Iris pigment epithelial cell (primary cell): Measurements from ENCODE around the gene IQCB1.
A peak's percentile ranks its signal among the peaks of the same experiment; 100 is the strongest.
"Not testable (repeated sequence)": the region's sequence is repeated elsewhere in the genome, so short reads cannot be mapped to it uniquely, and the experiment has no call there.

Experiments used
- DNase-seq: peaks from one replicate; pipeline ENCODE4 v3.0.0-alpha.2; 2011; ENCODE audit warnings: low read depth

Gene IQCB1

DNA sequence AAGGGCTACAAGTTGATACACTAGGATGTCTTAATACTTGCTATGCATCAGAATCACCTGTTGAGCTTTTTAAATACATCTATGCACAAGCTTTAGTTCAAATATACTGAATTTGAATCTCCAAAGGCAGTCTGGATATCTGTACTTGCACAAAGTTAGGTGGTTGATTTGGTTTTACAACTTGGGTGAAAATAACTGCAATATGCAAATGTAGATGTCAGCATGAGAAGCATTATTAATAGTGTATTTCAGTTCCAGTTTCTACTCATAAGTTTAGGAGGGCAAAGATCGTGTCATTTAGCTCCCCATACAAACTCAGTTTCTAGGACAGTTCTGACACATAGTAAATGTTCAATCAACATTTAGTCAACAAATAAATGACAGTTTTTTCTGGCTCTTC is 25.6 kb downstream of the IQCB1 start:
- no peak for DNase-seq

DNA sequence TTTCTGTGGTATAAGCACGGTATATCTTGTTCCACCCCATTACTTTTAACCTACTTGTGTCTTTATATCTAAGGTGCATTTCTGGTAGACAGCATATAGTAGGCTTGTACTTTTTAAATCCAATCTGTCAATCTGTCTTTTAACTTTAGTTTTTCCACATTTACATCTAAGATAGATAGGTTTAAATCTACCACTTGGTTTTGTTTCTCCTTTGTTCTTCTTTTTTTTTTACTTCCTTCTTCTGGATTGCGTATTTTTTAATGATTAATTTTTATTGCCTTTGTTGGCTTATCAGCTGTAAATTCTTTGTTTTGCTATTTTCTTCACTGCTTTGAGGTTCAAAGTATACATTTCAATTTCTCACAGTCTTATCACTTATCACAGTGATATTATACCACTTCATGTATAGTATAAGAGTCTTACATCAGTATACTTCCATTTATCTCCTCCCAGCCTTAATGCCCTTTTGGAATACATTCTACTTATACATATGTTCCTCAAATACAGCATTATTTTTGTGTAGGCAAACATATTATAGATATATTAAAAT is 31.0 kb downstream of the IQCB1 start:
- DNase-seq, result no peak

DNA sequence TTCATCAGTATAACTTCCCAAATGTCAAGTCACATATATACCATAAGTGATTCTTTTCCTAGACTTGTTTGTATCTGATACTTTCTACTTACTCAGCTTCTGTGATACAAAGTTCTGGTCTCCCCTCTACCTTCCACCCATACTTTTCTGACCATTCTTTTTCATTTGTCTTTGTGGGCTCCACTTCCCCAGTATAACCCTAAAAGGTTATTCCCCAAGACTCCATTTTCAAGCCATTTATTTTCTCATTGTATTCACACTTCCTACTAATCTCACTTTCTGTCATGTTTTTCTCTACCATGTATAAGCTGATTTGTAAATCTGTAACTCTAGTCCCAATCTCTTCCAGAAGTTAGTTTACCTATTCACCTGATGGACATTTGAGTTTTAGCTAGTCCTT is 34.0 kb downstream of the IQCB1 start:
- DNase-seq, result no peak

DNA sequence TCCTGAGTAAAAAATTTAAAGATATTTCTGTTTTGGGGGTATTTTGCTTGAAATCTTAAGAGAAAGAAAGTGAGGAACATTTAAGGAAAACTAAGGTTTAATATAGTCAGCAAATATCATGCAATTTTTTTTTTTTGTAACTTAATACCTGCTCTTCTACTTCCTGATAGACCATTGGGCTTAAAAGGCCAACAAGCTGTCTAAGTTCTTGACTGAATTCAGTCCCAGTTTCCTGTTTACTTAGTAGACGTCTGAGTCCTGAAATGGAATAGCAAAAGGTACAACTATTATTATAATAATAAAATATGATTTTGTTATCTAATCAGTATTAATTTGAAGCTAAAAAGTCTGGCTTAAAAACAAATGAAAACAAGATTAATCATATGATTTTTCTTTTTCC is 37.9 kb downstream of the IQCB1 start:
- DNase-seq, result peak; percentile 28

DNA sequence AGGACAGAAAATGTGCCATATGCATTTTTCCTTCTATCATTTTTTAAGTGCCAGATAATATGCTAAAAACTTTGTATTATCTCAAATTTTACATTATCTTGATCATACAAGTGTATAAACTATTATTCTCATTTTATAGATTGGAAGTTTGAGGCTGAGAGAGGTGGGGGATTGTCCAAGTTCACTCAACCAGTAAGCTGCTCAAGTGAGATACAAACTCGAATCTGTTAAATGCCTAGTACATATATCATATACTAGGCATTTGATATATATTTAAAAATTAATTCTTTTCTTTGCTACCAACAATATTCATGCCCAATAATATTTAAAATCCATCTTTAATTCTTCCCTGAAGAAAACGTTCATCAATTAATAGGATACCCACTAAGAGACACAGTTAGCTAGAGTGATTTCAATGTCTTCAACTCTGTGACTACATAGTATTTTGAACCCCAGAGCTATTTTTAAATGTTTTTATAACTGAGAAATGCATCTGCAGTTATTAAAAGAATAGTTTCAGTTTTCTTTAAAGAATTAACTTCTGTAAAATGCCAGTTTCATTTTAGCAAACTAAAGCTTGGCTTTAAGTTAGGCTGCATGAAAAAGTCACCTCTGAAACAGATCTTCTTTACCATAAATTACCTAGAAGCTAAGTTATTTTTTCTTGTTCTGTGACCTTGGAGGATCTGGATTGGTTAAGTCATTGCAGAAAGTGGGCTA is 40.4 kb downstream of the IQCB1 start:
- DNase-seq, result no peak

DNA sequence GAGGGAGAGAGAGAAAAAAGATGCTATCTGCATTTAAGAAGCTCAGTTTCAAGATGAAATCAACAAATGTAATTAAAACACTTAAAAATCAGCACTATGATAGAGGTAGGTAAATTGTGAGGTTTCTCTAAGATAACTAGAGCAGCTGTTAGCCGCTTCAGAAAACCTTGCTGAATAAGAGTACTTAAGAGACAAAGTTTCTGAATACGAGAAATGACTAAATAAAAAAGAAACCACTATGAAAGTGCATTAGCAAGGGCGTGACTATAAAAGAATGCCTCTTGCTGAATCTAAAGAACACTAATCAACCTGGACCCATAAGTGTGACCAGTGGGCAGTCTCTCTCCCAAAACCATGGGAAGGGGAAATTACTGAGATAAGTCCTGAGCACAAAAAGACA is 41.8 kb downstream of the IQCB1 start:
- no peak for DNase-seq

DNA sequence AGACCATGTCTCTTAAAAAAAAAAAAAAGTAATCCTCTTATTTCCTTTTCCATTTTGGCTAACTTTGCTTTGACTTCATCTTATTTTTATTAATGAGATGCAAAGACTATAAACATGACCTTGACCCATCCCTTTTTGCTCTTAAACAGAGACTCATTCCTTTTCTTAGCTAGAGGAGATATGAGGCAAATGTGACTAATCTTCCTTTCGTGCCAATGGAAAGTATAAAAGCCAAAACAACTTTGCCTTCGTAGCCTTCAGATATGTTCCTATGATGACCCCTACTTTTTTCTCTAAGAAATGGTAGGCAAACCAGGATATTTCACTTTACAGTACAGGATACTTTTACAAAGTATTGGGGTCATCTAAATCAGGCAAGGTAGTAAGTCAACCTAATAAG is 48.4 kb downstream of the IQCB1 start:
- peak; percentile 39 for DNase-seq

DNA sequence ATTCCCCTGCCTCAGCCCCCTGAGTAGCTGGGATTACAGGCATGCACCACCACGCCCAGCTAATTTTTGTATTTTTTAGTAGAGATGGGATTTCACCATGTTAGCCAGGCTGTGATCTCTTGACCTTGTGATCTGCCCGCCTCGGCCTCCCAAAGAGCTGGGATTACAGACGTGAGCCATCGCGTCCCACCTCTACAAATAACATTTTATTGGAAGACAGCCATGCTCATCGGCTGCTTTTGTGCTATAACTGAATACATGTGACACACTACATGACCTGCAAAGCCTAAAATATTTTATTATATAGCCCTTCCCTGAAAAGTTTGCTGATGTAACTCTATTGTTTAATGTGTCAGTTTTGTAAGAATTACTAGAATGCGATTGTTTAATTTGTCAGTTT is 52.1 kb downstream of the IQCB1 start:
- not testable (repeated sequence) for DNase-seq

DNA sequence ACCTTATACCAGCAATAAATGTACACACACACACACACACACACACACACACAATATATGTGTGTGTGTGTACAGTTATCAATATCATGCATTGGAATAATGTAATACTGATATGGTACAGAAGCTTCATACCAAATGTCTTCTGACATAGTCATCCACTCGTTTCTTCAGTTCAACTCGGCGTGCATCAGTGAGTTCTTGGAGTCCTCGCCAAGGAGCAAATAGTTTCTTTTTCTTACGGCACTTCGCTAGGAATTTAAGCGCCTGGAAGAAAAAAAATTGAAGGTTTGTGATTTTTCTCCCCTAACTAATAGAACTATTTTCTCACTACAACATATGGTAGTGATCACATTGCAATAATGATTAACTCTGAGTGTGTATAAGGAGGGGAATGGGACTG is 53.2 kb downstream of the IQCB1 start:
- no peak for DNase-seq

DNA sequence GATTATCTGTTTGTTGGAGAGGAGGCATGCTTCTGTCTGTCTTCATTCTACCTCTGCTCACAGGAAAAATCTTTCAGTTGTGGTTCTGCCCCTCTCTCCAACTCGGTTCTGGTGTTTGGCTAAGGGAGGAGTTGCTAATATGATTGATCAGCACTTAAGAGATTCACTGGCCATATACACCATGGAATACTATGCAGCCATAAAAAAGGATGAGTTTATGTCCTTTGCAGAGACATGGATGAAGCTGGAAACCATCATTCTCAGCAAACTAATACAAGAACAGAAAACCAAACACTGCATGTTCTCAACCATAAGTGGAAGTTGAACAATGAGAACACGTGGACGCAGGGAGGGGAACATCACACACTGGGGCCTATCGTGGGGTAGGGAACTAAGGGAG is 59.8 kb downstream of the IQCB1 start:
- not testable (repeated sequence) for DNase-seq

DNA sequence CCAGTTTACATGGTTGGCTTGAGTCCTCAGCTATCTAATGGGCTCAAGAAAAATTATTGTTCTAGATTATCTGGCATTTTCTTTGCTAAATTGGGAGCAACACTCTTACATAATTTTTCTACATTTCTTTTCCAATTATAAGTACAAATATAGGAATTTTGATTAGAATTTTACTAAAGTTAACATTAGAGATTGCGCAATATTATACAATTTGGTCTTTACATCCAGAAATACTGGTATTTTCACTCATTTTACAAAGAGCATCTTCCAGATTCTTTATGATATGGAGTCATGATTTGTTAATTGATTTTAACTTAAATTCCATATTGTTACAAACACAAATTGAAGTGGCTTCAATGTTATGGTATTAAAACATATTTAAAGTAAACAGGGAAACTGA is 65.6 kb downstream of the IQCB1 start:
- no peak for DNase-seq

DNA sequence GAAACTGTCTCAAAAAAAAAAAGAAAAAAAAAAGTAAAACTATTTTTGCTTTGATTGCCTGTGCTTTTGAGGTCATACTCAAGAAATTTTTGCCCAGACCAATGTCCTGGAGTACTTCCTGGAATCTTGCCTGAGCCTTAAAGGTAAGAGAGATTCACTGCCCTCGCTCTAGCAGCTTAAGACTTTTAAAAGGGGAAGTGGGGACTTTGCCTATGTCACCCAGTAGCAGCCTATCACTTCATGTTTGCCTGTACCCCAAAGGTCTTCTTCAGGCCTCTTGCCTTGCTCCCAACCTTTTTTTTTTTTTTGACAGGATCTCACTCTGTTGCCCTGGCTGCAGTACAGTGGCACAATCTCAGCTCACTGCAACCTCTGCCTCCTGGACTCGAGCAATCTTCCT is 66.4 kb downstream of the IQCB1 start:
- no peak for DNase-seq

DNA sequence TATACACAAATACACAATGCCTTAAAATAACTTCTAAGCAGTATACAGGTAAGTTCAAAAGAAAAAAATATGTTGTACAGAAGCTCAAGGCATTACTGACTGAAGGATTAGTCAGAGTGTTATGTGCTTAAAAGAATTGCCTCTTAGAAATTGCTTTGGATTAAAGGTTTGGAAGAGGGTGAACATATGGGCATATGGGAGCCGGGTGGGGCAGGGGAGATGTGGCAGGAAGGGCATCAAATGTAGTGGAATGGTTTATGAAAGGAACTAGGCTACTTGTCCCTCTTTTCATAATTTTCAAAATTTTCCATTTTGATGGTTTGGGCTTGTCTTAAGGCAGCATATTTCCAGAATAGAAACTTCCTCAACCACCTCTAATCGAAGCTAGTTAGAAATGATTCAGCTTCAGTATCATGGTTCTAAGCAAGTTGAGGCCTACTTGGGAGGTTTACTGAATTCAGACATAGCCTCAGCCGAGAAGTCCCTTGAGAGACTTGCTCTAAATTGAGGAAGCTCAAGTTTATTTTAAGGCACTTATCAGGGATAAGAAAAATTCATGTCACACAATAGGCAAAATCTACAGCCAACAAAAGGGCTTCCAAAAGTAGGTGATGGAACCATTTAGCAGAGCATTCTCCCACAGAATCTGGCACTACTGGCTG is 75.2 kb downstream of the IQCB1 start:
- DNase-seq, result no peak

DNA sequence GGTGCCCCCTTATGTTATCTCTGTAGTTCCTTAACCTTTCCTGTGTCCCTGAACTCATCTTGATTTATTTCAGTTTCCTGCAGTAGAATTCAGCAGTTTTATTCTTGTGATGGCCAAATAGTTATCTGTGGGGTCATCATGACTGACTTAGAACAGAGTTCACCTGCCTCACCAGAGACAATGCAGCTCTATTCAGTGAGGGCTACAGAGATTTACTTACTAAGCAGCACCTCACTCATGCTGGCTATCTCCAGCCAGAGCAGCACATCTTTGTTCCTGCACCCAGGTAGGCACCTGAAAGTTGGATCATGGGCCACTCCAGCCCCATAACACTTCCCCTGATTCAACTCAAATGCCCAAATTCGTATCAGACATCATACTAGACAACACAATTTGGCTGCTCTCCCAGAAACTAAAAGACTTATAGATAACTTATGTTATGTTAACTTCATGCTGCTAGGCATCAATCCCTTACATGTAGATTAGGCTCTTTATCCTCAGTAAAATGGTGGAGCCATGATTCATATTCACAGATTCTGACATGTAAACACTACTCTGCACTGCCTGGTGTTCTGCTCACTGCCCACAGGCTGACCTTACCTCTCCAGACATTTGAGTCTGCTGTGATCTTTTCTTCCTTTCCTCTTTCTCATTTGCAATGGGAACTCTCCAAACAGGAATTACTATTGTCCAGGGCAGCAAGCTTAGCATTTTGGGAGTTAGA is 76.0 kb downstream of the IQCB1 start:
- DNase-seq, result peak; percentile 72

DNA sequence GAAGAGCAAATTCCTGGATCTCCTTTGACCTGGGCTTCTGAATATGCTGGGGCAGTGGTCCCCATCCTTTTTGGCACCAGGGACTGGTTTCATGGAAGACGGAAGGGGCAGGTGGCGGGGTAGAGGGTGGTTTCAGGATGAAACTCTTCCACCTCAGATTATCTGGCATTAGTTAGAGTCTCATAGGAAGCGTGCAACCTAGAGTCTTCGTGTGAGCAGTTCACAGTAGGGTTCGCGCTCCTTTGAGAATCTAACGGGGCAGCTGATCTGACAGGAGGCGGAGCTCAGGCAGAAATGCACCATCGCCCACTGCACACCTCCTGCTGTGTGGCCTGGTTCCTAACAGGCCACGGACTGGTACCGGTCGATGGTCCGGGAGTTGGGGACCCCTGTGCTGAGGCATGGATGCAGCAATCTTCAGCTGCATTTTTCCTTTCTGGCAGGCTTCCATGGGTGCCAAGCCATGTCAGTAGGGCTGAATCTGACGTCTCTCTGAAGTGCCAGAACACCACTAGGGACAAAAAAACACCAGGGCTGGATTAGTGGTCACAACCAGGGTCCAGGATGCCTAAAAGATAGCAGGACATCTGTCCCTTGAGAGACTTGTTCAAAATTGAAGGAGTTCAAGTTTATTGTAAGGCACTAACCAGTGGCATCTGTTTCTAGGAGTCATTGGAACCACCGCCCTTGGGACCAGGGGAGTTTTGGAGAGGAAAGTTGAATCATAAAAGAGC is 76.9 kb downstream of the IQCB1 start:
- DNase-seq, result no peak

DNA sequence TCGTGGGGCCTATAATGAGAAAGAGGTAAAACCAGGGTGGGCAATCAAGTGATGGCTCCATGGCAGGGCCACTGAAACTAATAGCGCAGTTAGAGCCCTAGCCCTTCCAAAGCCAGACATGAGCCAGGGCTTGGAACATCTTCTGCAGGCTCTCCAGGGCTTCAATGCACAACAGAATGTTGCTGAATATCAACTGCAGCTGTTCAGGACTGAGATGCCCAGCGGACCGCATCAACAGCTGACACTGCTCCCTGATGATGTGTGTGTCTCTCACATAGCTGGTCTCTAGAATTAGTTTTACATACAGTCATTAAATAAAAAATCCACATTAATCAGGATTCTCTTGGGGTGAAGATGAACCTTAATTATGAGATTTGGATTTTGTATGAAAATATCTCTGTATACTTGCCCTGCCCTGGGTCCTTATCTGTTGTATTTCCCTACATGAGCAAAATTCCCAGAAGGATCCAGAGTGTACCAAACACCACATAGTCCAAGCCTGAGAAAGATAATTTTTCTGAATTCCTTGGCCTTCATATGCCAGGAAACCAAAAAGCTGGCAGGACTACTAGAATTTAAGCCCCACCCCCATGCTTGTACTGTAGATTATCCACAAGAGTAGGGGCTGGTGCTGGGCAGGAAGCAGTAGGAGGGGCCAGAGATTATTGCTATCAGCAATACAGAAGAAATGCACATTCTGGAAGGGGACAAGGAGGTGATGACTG is 77.6 kb downstream of the IQCB1 start:
- no peak for DNase-seq

DNA sequence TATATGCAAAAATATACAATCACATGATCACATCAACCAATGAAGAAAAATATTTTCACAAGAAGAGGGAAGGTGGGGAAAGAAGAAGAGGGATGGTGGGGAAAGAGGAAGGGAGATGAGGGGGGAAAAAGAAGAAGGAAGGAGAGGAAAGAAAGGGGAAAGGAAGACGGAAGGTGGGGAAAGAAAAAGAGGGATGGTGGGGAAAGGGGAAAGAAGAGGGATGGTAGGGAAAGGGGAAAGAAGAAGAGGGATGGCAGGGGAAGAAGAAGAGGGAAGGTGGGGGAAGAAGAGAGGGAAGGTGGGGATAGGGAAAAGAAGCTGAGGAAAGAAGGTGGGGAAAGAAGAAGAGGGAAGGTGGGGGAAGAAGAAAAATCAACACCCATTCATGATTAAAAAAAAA is 82.1 kb downstream of the IQCB1 start:
- no peak for DNase-seq

DNA sequence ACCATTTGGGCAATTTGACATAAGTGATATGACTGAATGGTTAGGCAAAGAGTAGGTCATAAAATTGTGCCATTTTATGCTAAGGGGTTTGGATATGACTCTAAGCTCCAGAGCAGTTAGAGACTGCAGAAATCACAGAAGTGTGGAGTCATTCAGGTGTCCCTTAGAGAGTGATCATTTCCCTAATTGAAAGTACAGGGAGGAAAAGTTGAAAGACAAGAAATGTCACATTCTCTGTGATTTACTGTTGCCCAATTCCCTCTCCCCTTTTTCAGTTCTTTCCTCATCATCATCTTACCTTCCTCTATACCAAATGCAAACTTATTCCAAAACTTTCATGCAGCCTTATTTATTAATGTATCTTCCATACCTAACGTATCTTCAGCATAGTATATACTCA is 82.6 kb downstream of the IQCB1 start:
- no peak for DNase-seq

DNA sequence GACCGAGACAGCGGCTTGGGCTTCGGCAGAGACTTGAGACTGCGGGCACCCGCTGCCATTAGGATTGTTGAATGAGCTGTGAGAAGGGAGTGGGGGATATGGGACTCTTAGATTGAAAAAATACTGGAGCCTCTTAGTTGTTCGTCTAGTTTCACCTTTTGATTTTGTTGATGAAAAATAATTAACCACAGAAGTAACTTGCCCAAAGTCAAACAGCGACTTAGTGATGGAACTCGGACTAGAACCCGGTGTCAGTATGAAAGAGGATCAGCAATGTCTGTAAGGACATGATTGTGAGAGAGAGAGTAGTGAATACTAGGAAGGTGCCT is 84.8 kb downstream of the IQCB1 start:
- no peak for DNase-seq

DNA sequence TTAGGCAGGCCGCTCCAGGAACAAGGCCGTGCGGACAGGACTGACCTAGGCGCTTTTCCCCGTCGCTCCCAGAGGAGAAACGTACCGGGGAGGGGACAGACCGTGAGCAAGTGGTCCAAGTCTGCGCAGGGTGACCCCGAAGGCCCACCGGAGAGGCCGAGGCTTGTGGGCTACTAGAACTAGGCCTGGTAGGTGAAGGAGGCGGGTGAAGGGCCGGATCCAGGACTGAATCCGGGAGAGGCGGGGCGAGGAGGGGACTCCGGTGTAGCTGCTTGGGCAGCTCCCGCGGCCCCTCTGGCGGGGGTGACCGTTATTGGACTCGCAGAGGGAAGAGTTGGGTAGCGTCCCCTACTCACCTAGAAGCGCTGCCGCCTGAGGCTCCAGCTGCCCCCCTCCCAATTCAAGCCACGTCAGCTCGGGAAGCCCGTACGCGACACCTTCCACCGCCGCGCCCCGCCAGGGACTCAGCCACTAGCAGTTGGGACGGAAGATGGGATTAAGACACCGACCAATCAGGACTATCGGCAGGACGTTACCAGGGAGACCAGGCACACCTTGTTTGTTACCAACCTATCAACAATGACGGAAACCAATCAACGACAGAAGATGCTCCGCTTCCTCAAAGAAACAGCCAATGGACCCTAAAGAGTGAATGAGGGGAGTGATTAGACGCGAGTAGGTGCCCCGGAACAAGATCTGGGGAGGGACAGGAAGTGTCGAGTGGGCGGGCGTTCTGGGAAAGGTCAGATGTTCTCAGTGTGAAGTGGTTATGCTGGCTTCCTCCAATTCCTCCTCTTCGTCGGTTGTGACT is 85.4 kb downstream of the IQCB1 start, which contains the start of gene GOLGB1:
GOLGB1 (minus strand) TSS at position 466 of the 811 bp plus-strand sequence. CDS start 18,770 bp downstream, outside the sequence.
- DNase-seq, result peak; percentile 100
